NOMO-1 treated with DMSO at 0.1 percent for 48 hours (cell line): ENCODE results near the gene SERPINE1.
"Not testable (repeated sequence)": the region's sequence is repeated elsewhere in the genome, so short reads cannot be mapped to it uniquely, and the experiment has no call there.

Experiments used
- DNase-seq: peaks from one replicate; lab custom pipeline; 2025; ENCODE audit not compliant: unreplicated experiment; lab: John Stamatoyannopoulos, UW

Gene SERPINE1

DNA sequence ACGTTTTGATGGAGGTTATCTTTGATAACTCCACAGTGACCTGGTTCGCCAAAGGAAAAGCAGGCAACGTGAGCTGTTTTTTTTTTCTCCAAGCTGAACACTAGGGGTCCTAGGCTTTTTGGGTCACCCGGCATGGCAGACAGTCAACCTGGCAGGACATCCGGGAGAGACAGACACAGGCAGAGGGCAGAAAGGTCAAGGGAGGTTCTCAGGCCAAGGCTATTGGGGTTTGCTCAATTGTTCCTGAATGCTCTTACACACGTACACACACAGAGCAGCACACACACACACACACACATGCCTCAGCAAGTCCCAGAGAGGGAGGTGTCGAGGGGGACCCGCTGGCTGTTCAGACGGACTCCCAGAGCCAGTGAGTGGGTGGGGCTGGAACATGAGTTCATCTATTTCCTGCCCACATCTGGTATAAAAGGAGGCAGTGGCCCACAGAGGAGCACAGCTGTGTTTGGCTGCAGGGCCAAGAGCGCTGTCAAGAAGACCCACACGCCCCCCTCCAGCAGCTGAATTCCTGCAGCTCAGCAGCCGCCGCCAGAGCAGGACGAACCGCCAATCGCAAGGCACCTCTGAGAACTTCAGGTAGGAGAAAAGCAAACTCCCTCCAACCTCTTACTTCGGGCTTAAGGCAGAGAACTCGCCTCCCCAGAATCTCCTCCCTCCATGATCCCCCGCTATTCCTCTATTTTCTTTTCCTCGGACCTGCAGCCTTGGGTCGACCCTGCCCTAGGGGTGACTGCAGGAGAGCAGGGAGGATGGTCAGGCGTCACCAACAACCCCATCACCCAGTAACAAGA lies at the start of gene SERPINE1:
Gene SERPINE1 (plus strand): TSS at position 454 of the 809 bp plus-strand sequence. CDS start 1,290 bp downstream, outside the sequence.
- no peak for DNase-seq

DNA sequence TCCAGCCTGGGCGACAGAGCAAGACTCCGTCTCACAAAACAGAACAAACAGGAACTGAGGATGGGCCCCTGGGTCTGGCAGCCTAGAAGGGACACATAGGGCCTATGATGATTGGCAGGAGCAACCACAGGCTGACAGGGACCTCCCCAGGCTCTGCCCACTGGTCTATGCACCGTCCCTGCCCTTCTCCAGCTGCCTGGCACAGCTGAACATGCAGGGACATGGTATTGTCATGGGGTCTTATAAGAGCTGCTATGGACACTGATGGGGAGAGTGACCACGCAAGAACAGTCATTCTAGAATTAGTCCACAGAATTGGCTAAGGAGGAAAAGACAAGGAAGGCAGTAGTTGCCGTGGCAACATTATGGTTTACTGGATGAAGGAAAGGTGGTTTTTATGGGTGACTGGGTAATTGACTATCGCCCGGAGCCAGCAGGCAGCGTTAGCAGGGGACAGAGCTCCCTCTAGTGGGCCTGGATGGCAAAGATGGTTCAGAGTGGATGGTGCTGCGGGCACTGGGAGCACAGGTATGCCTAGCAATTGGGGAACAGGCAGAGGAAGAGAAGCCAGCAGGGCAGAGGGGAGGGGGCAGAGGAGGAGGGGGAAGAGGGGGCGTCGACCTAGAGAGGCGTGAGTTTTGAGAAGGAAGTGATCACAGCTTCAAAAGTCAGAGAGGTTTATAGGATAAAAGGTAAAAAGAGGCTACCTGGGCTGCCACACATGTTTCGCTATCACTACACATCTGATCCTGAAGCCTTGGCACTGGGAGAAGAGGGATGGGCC lies 49.4 kb upstream of the SERPINE1 start:
- DNase-seq: peak; percentile 93

DNA sequence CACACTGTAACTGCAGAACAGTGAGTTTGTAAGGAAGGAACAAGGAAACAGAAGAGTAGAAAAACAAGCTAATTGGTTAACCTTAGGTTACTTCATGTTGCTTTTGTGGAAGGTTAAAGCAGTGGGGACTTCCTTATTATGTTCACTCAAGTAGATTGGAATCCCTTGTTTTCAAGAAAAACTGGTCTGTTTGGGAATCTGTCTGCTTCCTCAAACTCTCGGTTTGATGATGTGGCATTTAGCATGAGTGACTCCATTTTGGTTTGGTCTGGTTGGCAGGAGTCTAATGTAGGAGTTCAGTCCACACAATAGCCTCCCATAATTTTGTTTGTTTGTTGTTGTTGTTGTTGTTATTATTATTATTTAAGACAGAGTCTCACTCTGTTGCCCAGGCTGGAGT lies 45.5 kb upstream of the SERPINE1 start:
- peak; percentile 37 for DNase-seq

DNA sequence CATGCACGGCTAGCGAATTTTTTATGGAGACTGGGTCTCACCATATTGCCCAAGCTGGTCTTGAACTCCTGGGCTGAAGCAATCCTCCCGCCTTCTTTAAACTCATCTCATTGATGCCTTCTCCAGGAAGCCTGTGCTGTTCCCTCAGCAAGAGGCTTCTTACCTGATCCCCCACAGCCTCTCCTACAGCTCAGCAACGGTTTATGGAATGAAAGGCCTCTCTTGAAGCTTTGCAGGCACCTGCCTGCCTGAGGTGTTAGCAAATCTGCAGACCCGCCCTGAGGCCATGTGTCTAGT lies 42.1 kb upstream of the SERPINE1 start:
- DNase-seq: no peak

DNA sequence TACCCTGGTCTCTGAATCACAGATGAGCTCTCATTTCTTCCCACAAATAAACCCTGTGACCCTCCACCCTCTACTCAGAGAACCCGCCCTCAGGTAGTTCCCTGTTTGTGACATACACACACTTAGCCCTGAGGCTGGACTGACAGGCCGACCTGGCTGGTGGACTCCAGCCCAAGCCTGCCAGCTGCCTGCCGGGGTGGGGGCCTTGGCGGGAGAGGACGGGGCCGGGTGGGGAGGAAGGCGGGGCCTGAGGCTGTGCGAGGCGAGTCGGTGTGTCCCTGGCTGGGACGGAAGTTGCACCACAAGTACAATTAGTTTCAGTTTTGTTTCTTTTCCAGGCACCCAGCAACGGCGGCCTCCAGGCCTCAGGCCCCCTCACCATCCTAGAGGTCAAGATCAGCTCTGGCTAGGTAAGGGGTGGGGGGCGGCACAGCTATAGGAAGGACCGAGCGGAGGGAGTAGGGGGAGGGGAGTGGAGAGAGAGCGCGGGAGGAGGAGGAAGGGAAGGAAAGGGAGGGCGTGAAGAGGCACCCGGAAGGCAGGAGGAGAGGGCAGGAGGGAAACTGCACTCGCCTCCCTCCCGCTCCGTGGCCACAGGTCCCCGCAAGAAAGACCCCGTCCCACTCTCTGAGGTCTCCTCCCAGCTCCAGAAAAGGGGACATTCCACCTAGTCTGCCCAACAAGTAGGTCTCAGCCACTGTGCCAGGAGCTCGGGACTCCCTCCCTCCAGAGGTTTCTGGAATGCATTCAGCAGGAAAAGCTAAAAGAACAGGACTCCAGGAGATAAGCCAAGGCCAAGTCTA lies 41.5 kb upstream of the SERPINE1 start, which contains the start of gene TRIM56:
Gene TRIM56 (plus strand): TSS at position 320 of the 803 bp plus-strand sequence. CDS start 1,832 bp downstream, outside the sequence.
- DNase-seq: peak; percentile 94

DNA sequence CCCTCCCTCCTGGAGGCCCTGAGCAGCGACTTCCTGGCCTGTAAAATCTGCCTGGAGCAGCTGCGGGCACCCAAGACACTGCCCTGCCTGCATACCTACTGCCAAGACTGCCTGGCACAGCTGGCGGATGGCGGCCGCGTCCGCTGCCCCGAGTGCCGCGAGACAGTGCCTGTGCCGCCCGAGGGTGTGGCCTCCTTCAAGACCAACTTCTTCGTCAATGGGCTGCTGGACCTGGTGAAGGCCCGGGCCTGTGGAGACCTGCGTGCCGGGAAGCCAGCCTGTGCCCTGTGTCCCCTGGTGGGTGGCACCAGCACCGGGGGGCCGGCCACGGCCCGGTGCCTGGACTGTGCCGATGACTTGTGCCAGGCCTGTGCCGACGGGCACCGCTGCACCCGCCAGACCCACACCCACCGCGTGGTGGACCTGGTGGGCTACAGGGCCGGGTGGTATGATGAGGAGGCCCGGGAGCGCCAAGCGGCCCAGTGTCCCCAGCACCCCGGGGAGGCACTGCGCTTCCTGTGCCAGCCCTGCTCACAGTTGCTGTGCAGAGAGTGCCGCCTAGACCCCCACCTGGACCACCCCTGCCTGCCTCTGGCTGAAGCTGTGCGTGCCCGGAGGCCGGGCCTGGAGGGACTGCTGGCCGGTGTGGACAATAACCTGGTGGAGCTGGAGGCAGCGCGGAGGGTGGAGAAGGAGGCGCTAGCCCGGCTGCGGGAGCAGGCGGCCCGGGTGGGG lies 39.4 kb upstream of the SERPINE1 start:
- DNase-seq: no peak

DNA sequence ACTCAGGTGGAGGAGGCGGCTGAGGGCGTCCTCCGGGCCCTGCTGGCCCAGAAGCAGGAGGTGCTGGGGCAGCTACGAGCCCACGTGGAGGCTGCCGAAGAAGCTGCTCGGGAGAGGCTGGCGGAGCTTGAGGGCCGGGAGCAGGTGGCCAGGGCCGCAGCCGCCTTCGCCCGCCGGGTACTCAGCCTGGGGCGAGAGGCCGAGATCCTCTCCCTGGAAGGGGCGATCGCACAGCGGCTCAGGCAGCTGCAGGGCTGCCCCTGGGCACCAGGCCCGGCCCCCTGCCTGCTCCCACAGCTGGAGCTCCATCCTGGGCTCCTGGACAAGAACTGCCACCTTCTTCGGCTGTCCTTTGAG lies 38.9 kb upstream of the SERPINE1 start:
- DNase-seq: no peak

DNA sequence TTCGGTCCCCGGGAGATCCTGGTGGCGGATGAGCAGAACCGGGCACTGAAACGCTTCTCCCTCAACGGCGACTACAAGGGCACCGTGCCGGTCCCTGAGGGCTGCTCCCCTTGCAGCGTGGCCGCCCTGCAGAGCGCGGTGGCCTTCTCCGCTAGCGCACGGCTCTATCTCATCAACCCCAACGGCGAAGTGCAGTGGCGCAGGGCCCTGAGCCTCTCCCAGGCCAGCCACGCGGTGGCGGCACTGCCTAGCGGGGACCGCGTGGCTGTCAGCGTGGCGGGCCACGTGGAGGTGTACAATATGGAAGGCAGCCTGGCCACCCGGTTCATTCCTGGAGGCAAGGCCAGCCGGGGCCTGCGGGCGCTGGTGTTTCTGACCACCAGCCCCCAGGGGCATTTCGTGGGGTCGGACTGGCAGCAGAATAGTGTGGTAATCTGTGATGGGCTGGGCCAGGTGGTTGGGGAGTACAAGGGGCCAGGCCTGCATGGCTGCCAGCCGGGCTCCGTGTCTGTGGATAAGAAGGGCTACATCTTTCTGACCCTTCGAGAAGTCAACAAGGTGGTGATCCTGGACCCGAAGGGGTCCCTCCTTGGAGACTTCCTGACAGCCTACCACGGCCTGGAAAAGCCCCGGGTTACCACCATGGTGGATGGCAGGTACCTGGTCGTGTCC lies 37.9 kb upstream of the SERPINE1 start:
- DNase-seq: no peak

DNA sequence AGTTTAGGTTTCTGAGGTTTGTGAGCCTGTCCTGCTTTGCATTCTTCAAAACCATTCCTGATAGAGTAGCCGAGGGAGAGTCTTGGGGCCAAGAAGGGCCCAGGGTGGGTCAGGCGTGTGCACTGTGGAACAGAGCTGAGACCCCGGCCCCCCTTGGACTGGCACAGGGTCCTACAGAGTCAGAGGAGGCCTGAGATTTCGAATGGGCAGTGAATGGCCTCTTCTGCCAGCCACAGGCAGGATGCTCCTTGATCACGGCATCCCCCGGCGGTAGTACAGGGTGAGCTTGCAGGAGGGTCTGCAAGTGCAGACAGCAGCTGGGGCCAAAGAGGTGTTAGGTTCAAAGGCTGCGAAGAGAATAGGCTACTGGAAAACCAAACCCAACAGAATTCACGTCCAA lies 37.0 kb upstream of the SERPINE1 start:
- DNase-seq: no peak

DNA sequence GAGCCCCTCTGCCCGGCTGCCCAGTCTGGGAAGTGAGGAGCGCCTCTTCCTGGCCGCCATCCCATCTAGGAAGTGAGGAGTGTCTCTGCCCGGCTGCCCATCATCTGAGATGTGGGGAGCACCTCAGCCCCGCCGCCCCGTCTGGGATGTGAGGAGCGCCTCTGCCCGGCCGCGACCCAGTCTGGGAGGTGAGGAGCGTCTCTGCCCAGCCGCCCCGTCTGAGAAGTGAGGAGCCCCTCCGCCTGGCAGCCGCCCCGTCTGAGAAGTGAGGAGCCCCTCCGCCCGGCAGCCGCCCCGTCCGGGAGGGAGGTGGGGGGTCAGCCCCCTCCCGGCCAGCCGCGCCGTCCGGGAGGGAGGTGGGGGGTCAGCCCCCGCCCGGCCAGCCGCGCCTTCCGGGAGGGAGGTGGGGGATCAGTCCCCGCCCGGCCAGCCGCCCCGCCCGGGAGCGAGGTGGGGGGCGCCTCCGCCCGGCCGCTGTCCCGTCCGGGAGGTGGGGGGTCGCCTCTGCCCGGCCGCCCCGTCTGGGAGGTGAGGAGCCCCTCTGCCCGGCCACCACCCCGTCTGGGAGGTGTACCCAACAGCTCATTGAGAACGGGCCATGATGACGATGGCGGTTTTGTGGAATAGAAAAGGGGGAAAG lies 34.5 kb upstream of the SERPINE1 start:
- DNase-seq: not testable (repeated sequence)

DNA sequence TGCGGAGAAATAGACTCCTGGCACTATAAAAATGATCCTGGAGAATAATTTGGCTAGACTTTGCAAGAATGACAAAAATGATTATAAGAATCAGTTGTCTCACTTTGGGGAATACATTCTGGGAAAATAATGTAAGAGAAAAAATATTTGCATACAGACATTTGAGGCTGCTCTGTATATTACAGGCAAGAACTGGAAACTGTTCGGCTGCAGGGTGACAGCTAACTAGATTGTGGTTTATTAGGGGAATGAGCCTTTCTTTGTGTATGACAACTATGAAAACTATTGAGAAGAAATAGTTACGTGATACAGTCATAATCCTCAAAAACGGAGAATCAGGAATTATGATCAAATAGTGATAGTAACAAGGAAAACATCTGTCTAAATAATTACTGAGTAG lies 33.0 kb upstream of the SERPINE1 start:
- no peak for DNase-seq

DNA sequence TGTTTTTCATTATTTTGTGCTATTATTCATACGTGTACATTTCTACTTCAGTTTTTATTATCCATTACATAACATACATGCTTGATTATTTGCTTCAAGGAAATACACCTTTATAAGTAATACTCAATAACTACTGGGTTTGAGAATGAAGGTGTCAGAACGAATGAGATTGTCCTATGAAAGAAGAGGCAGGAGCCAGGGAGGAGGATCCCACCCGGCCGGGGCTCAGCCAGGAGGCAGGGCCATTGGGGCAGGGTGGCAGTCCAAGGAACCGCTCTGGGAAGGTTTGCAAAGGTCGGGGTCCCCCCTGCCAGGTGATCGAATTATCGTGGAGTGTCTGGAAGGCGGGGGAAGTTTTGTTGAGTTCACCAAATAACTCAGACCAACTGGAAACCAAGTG lies 32.5 kb upstream of the SERPINE1 start:
- DNase-seq: no peak

DNA sequence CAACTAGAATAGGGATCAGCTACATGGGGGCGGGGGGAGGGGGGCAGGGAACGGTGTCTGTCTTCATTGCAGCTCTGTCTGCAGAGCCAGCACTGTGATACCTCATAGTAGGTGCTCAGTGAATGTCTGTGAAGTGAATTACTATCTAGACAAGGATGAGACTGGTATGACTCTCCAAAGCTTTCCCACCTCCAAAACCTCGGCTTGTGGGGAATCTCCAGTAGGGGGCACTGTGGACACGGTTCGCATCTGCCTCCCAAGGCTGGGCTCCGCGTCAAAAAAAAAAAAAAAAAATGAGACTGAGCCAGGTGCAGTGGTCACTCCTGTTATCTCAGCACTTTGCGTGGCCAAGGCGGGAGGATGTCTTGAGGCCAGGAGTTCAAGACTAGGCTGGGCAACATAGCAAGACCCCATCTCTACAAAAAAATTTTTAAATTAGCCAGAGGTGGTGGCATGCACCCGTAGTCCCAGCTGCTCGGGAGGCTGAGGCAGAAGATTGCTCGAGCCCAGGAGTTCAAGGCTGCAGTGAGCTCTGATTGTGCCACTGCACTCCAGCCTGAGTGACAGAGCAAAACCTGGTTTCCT lies 32.0 kb upstream of the SERPINE1 start:
- peak; percentile 53 for DNase-seq

DNA sequence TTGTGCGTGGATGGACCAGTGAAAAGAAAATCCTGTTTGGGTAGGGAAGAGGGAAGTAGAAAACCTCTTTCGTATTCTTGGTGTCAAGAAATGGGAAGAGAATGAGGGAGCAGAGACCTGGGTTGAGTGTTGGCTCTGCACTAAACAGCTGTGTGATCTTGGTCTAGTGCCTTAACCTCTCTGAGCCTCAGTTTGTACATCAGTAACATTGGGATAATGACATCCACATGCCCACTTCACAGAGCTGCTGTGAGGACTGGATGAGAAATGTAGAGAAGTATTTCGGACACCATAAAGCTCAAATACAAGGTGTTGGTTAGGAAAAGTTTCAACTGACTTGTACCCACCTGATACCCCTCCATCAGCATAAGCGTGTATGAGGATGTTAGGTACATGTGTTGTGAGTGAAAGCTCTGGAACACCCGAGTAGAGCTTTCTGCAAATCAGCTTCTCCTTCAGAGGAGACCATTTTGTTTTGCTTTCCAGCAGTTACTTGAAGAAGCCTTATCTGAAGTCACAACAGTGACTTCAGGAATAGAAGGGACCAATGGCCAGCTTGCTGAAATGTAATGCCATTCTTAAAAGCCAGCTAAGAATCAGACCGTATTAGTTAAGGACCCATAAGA lies 30.5 kb upstream of the SERPINE1 start:
- DNase-seq: no peak

DNA sequence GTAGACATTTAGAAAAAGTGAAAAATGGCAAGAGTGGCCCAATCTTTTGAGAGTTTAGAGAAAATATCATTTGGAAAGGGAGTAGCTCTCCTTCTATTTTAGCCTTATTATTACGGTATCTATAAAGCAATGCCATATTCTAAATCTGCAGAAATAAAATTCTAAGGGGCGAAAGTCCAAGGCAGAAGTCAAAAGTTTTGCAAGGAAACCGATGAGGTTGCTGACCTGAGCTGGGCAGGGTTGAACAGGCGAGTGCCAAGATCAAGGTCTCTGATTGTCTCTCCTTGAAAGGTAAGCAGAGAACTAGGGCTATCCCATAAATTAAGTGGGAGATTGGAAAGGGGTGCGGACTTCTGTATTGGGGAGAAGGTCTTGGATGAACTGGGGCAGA lies 30.0 kb upstream of the SERPINE1 start:
- DNase-seq: no peak

DNA sequence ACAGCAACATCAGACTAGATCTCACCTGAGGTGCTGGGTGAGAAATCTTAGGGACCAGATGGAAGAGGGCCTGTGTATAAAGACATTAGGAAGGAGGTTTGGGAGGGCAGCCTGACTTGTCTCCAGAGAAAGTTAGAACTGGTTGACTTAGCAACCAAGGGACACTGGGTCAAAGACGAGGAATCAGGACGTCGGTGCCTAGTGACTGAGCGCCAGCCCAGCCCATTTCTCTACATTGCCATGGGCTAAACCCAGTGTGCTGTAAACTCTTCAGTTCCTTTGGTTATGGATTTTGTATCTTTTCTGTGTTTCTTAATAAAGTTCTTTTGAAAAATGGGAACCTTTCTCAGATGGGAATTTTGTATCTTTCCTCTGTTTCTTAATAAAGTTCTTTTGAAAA lies 29.3 kb upstream of the SERPINE1 start:
- DNase-seq: no peak

DNA sequence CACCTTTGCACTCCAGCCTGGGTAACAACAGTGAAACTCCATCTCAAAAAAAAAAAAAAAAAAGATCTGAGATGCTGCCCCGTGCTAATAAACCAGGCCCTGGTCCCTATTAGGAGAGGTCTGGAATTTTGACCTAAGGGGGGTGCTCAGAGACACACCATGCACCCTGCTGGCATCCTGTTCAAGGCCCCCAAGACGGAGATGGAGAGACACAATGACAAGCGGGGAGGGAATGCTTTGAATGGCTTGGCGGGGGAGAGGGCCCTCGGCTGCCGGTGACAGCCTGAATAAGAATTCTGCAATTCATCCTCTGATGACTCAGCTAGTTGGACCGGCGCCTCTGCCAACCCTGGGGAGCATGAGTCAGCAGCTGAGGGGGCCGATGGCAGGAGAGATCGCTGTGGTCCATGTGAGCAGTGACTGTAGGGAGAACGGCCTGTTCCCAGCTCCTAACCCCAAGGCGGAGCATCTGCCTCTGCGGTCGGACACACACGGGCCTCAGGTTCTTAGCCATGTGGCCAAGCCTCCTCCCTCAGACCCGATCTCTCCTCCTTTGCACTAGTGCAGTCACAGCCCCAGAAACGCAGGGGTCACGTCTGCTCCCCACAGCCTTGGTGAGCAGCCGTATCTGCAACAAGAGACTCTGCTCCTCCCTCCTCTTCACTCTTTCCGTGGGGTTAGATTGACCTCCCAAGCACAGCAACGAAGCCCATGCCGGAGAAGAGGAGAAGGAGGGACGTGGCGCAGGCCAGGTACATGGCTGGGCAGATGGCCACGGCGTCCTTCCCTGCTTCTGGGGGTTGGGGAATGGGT lies 26.7 kb upstream of the SERPINE1 start:
- peak; percentile 98 for DNase-seq
